ENCODE data around the gene DDX56.
A peak's percentile ranks its signal among the peaks of the same experiment; 100 is the strongest.
"Not testable (repeated sequence)": the region's sequence is repeated elsewhere in the genome, so short reads cannot be mapped to it uniquely, and the experiment has no call there.

The DDX56 gene

GRCh38 chr7:44573464-44574286, at the start of gene DDX56:
TSS of gene DDX56 (minus strand) at chr7:44573908. CDS start at chr7:44573895, 13 bp downstream.
- peak; percentile 90 for DNase-seq

GRCh38 chr7:44622342-44623151, 48.8 kb upstream of the DDX56 start:
- DNase-seq, result no peak

- DNase-seq, result no peak
Measured at GRCh38 chr7:44621750-44622103, 48.0 kb upstream of the DDX56 start.

- DNase-seq, result no peak
Measured at GRCh38 chr7:44621034-44621749, 47.5 kb upstream of the DDX56 start.

GRCh38 chr7:44618753-44619152, 45.0 kb upstream of the DDX56 start:
- no peak for DNase-seq

- DNase-seq, result no peak
Measured at GRCh38 chr7:44618045-44618444, 44.3 kb upstream of the DDX56 start.

- DNase-seq, result no peak
Measured at GRCh38 chr7:44617225-44617890, 43.6 kb upstream of the DDX56 start.

GRCh38 chr7:44616545-44616944, 42.8 kb upstream of the DDX56 start:
- DNase-seq, result no peak

- DNase-seq, result no peak
Measured at GRCh38 chr7:44615793-44616192, 42.1 kb upstream of the DDX56 start.

- no peak for DNase-seq
Measured at GRCh38 chr7:44615149-44615611, 41.5 kb upstream of the DDX56 start.

- DNase-seq, result no peak
Measured at GRCh38 chr7:44609829-44610228, 36.1 kb upstream of the DDX56 start.

- no peak for DNase-seq
Measured at GRCh38 chr7:44608916-44609648, 35.4 kb upstream of the DDX56 start.

GRCh38 chr7:44607141-44608068, 33.7 kb upstream of the DDX56 start:
- no peak for DNase-seq

GRCh38 chr7:44606341-44607140, 32.8 kb upstream of the DDX56 start, which contains the start of gene OGDH:
TSS of gene OGDH (plus strand) at chr7:44606627. CDS start at chr7:44624344, 17,717 bp downstream.
- peak; percentile 92 for DNase-seq

- no peak for DNase-seq
Measured at GRCh38 chr7:44604941-44605340, 31.2 kb upstream of the DDX56 start.

- no peak for DNase-seq
Measured at GRCh38 chr7:44603193-44603592, 29.5 kb upstream of the DDX56 start.

GRCh38 chr7:44602576-44602910, 28.8 kb upstream of the DDX56 start:
- DNase-seq, result no peak

- no peak for DNase-seq
Measured at GRCh38 chr7:44599222-44599621, 25.5 kb upstream of the DDX56 start.

- not testable (repeated sequence) for DNase-seq
Measured at GRCh38 chr7:44597181-44597580, 23.5 kb upstream of the DDX56 start.
